ENCODE results near the gene C22orf31. TPM values are rescaled to one million over a fixed set of nuclear protein-coding genes. Genes with fewer than 3 reads are reported as not detected.

The C22orf31 gene
- total and polyA plus RNA-seq, 2 experiments from 2014 or later: 0.36 TPM; not detected in 1

DNA sequence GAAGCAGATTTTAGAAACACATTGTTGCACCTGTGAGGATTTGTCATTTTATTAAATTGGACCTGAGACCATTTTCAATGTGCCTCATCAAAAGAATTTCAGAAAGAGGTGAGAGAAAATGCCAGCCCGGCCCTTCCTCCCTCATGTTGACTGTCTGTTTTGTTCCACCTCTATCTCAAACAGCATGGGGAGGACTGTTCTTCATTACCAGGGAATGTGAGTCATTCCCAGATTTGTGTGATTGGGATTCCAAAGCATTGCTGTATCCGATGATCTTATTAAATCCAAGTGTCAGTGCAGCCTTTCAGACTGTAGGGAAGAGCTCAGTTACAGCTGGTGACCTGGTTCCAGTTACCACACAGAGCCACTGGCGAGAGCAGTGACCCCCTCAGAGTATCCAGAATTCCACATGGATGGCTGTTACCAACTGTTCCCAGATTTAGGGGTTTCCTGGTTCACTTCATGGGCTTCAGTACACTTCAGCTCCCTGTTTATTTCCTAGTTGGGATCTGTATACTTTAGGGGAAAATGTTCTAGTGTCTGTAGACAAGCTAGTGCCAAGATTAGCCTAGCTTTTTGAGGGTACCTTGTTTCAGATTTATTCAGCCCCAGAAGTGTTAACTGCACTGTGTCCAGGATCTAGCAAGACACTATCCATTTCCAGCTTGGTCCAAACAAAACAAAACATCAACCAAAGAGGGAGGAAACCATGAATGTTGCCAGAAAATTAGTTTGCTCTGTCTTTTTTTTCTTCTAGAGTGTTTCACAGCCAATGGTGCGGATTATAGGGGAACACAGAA, 32.1 kb upstream of the C22orf31 start:
- Histone ChIP-seq H3K79me2 (replicated peaks; ENCODE audit: insufficient read depth) (no peaks in the 10 kb centered on the region), H3K4me2 (no peak overlapping the region), H3K27ac (ENCODE audit: low read depth) (no peak overlapping the region), H3K36me3 (ENCODE audit: insufficient read depth) (no peaks in the 10 kb centered on the region), H3K9me2 (ENCODE audit: insufficient read depth) (no peaks in the 10 kb centered on the region), H3K27me3 (ENCODE audit: insufficient read depth) (no peaks in the 10 kb centered on the region), H3K4me1 (ENCODE audit: insufficient read depth) (peaks cover 23% of the 10 kb centered on the region), H3F3A (replicated peaks; ENCODE audit: low read depth) (no peaks in the 10 kb centered on the region), H4K20me1 (replicated peaks; ENCODE audit: insufficient read depth) (0 out of 2 replicates have a peak, but pooled peaks cover 2% of the 10 kb centered on the region), H3K4me3 (no peak overlapping the region), H2AFZ (no peak overlapping the region)
- no peak for DNase-seq (ENCODE audit: low spot score)
- Mint-ChIP-seq H3K36me3 (ENCODE audit: low read depth) (no peaks in the 10 kb centered on the region), H3K27me3 (ENCODE audit: insufficient read depth, low read depth, poor library complexity) (peaks cover 2% of the 10 kb centered on the region), H3K4me1 (peaks cover 22% of the 10 kb centered on the region), H3K27ac (no peak overlapping the region), H3K4me3 (no peak overlapping the region), H3K9me3 (no peaks in the 10 kb centered on the region)
- ATAC-seq: no peak
- no peak for TF ChIP-seq ZNF114 (CRISPR knock-in tag; IDR thresholded peaks at IDR 0.05)
- TF ChIP-seq, protein P1, sequence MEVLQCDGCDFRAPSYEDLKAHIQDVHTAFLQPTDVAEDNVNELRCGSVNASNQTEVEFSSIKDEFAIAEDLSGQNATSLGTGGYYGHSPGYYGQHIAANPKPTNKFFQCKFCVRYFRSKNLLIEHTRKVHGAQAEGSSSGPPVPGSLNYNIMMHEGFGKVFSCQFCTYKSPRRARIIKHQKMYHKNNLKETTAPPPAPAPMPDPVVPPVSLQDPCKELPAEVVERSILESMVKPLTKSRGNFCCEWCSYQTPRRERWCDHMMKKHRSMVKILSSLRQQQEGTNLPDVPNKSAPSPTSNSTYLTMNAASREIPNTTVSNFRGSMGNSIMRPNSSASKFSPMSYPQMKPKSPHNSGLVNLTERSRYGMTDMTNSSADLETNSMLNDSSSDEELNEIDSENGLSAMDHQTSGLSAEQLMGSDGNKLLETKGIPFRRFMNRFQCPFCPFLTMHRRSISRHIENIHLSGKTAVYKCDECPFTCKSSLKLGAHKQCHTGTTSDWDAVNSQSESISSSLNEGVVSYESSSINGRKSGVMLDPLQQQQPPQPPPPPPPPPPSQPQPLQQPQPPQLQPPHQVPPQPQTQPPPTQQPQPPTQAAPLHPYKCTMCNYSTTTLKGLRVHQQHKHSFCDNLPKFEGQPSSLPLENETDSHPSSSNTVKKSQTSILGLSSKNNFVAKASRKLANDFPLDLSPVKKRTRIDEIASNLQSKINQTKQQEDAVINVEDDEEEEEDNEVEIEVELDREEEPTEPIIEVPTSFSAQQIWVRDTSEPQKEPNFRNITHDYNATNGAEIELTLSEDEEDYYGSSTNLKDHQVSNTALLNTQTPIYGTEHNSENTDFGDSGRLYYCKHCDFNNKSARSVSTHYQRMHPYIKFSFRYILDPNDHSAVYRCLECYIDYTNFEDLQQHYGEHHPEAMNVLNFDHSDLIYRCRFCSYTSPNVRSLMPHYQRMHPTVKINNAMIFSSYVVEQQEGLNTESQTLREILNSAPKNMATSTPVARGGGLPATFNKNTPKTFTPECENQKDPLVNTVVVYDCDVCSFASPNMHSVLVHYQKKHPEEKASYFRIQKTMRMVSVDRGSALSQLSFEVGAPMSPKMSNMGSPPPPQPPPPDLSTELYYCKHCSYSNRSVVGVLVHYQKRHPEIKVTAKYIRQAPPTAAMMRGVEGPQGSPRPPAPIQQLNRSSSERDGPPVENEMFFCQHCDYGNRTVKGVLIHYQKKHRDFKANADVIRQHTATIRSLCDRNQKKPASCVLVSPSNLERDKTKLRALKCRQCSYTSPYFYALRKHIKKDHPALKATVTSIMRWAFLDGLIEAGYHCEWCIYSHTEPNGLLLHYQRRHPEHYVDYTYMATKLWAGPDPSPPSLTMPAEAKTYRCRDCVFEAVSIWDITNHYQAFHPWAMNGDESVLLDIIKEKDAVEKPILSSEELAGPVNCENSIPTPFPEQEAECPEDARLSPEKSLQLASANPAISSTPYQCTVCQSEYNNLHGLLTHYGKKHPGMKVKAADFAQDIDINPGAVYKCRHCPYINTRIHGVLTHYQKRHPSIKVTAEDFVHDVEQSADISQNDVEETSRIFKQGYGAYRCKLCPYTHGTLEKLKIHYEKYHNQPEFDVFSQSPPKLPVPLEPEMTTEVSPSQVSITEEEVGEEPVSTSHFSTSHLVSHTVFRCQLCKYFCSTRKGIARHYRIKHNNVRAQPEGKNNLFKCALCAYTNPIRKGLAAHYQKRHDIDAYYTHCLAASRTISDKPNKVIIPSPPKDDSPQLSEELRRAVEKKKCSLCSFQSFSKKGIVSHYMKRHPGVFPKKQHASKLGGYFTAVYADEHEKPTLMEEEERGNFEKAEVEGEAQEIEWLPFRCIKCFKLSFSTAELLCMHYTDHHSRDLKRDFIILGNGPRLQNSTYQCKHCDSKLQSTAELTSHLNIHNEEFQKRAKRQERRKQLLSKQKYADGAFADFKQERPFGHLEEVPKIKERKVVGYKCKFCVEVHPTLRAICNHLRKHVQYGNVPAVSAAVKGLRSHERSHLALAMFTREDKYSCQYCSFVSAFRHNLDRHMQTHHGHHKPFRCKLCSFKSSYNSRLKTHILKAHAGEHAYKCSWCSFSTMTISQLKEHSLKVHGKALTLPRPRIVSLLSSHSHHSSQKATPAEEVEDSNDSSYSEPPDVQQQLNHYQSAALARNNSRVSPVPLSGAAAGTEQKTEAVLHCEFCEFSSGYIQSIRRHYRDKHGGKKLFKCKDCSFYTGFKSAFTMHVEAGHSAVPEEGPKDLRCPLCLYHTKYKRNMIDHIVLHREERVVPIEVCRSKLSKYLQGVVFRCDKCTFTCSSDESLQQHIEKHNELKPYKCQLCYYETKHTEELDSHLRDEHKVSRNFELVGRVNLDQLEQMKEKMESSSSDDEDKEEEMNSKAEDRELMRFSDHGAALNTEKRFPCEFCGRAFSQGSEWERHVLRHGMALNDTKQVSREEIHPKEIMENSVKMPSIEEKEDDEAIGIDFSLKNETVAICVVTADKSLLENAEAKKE (CRISPR knock-in tag; IDR thresholded peaks at IDR 0.05): no peak
- TF ChIP-seq NANOG (IDR thresholded peaks at IDR 0.05; ENCODE audit: borderline replicate concordance): no peak
- TF ChIP-seq EZH2phosphoT487 (IDR thresholded peaks at IDR 0.05; ENCODE audit: unreplicated experiment): no peak
- TF ChIP-seq, protein P2, sequence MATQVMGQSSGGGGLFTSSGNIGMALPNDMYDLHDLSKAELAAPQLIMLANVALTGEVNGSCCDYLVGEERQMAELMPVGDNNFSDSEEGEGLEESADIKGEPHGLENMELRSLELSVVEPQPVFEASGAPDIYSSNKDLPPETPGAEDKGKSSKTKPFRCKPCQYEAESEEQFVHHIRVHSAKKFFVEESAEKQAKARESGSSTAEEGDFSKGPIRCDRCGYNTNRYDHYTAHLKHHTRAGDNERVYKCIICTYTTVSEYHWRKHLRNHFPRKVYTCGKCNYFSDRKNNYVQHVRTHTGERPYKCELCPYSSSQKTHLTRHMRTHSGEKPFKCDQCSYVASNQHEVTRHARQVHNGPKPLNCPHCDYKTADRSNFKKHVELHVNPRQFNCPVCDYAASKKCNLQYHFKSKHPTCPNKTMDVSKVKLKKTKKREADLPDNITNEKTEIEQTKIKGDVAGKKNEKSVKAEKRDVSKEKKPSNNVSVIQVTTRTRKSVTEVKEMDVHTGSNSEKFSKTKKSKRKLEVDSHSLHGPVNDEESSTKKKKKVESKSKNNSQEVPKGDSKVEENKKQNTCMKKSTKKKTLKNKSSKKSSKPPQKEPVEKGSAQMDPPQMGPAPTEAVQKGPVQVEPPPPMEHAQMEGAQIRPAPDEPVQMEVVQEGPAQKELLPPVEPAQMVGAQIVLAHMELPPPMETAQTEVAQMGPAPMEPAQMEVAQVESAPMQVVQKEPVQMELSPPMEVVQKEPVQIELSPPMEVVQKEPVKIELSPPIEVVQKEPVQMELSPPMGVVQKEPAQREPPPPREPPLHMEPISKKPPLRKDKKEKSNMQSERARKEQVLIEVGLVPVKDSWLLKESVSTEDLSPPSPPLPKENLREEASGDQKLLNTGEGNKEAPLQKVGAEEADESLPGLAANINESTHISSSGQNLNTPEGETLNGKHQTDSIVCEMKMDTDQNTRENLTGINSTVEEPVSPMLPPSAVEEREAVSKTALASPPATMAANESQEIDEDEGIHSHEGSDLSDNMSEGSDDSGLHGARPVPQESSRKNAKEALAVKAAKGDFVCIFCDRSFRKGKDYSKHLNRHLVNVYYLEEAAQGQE (IDR thresholded peaks at IDR 0.05; ENCODE audit: unreplicated experiment): no peak
